GM23248 (cell line): ENCODE results near the gene ZNF554. TPM values are rescaled to one million over a fixed set of nuclear protein-coding genes. Genes with fewer than 3 reads are reported as not detected.
A peak's percentile ranks its signal among the peaks of the same experiment; 100 is the strongest.

ENCODE experiments used
- DNase-seq: peaks from one replicate; pipeline ENCODE4 v3.0.0-alpha.2; 2015
- H2AFZ ChIP-seq: fragments of 200-600 bp; sonication (generic); 2 replicates; pipeline ENCODE4 v1.6.1; 2016; ENCODE audit warnings: antibody characterized with exemption
- H3F3A ChIP-seq: fragments of 200-600 bp; sonication (generic); 2 replicates; pipeline ENCODE4 v1.6.1; 2016; ENCODE audit warnings: mild to moderate bottlenecking, antibody characterized with exemption, mixed run types; ENCODE audit not compliant: insufficient read depth
- H3K27ac ChIP-seq: fragments of 200-600 bp; sonication (generic); 2 replicates; pipeline ENCODE4 v1.5.1; 2016; ENCODE audit warnings: mild to moderate bottlenecking
- H3K27me3 ChIP-seq: fragments of 200-600 bp; sonication (generic); replicated peaks from 2 replicates; pipeline ENCODE4 v1.6.1; 2016; ENCODE audit warnings: mild to moderate bottlenecking; ENCODE audit not compliant: insufficient read depth
- H3K36me3 ChIP-seq: fragments of 200-600 bp; sonication (generic); 2 replicates; pipeline ENCODE4 v1.6.1; 2016; ENCODE audit warnings: low read depth, mild to moderate bottlenecking
- H3K4me1 ChIP-seq: fragments of 200-600 bp; sonication (generic); 2 replicates; pipeline ENCODE4 v1.6.1; 2016; ENCODE audit warnings: mild to moderate bottlenecking; ENCODE audit not compliant: insufficient read depth
- H3K4me2 ChIP-seq: fragments of 200-600 bp; sonication (generic); one replicate; pipeline ENCODE4 v1.6.1; 2016; ENCODE audit warnings: mild to moderate bottlenecking; ENCODE audit not compliant: unreplicated experiment
- H3K4me3 ChIP-seq: fragments of 200-600 bp; sonication (generic); 2 replicates; pipeline ENCODE4 v1.5.1; 2016; ENCODE audit warnings: mild to moderate bottlenecking
- H3K79me2 ChIP-seq: fragments of 200-600 bp; sonication (generic); 2 replicates; pipeline ENCODE4 v1.6.1; 2016; ENCODE audit warnings: mild to moderate bottlenecking; ENCODE audit not compliant: insufficient read depth
- H3K9ac ChIP-seq: fragments of 200-600 bp; sonication (generic); 2 replicates; pipeline ENCODE4 v1.6.1; 2016; ENCODE audit warnings: mild to moderate bottlenecking
- H3K9me2 ChIP-seq: fragments of 200-600 bp; sonication (generic); 2 replicates; pipeline ENCODE4 v1.6.1; 2016; ENCODE audit warnings: mixed run types, mild to moderate bottlenecking, moderate library complexity; ENCODE audit not compliant: insufficient read depth
- H3K9me3 ChIP-seq: fragments of 200-600 bp; sonication (generic); one replicate; pipeline ENCODE4 v1.6.1; 2017; ENCODE audit warnings: low read depth
- H4K20me1 ChIP-seq: fragments of 200-600 bp; sonication (generic); 2 replicates; pipeline ENCODE4 v1.6.0; 2016; ENCODE audit not compliant: insufficient read depth
- EZH2 ChIP-seq: fragments of 200-600 bp; sonication (generic); IDR thresholded peaks from 2 replicates; pipeline ENCODE4 v1.6.1; 2018; ENCODE audit warnings: antibody characterized with exemption, mild to moderate bottlenecking; ENCODE audit not compliant: insufficient read depth, poor library complexity, severe bottlenecking
- EZH2phosphoT487 ChIP-seq: fragments of 200-600 bp; sonication (generic); IDR thresholded peaks from 2 replicates; pipeline ENCODE4 v1.6.1; 2018; ENCODE audit warnings: antibody characterized with exemption, moderate library complexity, mild to moderate bottlenecking, low read depth; ENCODE audit not compliant: insufficient read depth
- WGBS, 2 experiments: methylation state at CpG; one replicate each; pipeline ENCODE4 v1.1.6; 2015 to 2017; ENCODE audit warnings: low lambda C conversion rate in 2 of 2, low coverage in 1 of 2; ENCODE audit errors: missing lambda C conversion rate in 2 of 2; 5-methylcytosine and 5-hydroxymethylcytosine counted together
- in situ Hi-C: fragments of 300-500 bp; cut with MboI; formaldehyde crosslinking; loops from 2 replicates; pipeline ENCODE4 v1.15.0; 2020
- polyA plus RNA-seq: library from polyadenylated mRNA; unstranded; fragments of >200 nt; fragmentation: Nextera tagmentation; extraction: Ambion mirVana; gene quantifications from 2 replicates; pipeline ENCODE4 v1.2.1, GENCODE V29; 2016
- total RNA-seq: library from RNA; depleted of rRNA; stranded (reverse); fragments of >200 nt; shearing (Covaris generic); gene quantifications from 2 replicates; pipeline ENCODE4 v1.2.3, GENCODE V29; 2014

ZNF554 gene
- total and polyA plus RNA-seq, 2 experiments from 2014 or later: 1.4 to 2.9 TPM

DNA sequence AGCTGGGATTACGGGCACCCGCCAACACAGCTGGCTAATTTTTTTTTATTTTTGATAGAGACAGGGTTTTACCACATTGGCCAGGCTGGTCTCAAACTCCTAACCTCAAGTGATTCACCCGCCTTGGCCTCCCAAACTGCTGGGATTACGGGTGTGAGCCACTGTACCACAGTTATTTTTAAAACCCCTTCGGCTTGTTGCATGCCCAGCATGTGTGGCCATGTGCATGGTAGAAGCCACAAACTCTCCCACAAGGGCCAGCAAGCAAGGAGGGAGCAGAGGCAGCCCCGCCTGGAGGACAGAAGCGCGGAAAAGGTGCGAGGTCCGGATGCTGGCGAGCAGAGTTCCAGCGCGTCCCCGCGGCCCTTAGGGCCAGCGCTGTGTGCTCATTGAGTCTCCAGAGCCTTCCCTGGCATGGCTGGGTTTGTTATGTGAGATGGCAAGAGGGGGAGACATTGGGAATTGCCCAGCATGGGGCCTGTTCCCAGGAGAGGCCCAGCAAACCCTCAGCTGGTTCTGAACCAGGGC lies 21.4 kb upstream of the ZNF554 start:
- Histone ChIP-seq H2AFZ (no peak overlapping the region), H3K36me3 (no peaks in the 10 kb centered on the region)

GRCh38 chr19:2798733-2799132 lies 20.9 kb upstream of the ZNF554 start:
- Histone ChIP-seq H3K4me3 (no peak overlapping the region), H3K79me2 (no peaks in the 10 kb centered on the region), H4K20me1 (no peaks in the 10 kb centered on the region), H3K9me3 (no peaks in the 10 kb centered on the region), H3K4me1 (no peaks in the 10 kb centered on the region), H3K27me3 (no peaks in the 10 kb centered on the region), H3K36me3 (no peaks in the 10 kb centered on the region), H3K9me2 (no peaks in the 10 kb centered on the region), H3F3A (no peaks in the 10 kb centered on the region), H3K9ac (no peak overlapping the region), H2AFZ (no peak overlapping the region), H3K4me2 (no peak overlapping the region), H3K27ac (0 out of 2 replicates have a peak overlapping the region, but pooled peaks have one; percentile 1)
- in situ Hi-C loops: no loop called here
- TF ChIP-seq EZH2phosphoT487 (no peak), EZH2 (no peak)
- 59 to 64% methylated on average over 7 of the region's 7 CpGs for WGBS, 2 experiments
- DNase-seq: peak; percentile 51

More for the DNA sequence above, 21.4 kb upstream of the ZNF554 start:
- no peak overlapping the region for H3K4me2 ChIP-seq
- H3K9me2 ChIP-seq: no peaks in the 10 kb centered on the region
- no peaks in the 10 kb centered on the region for H3F3A ChIP-seq
- no peak for DNase-seq
- WGBS, 2 experiments: 84 to 91% methylated on average over 6 to 16 of the region's 16 CpGs
- H3K9ac ChIP-seq: no peak overlapping the region
- TF ChIP-seq EZH2phosphoT487: no peak
- TF ChIP-seq EZH2: no peak
- H3K4me1 ChIP-seq: no peaks in the 10 kb centered on the region
- 0 out of 2 replicates have a peak overlapping the region, but pooled peaks have one; percentile 1 for H3K27ac ChIP-seq
- in situ Hi-C loops: no loop called here
- H3K79me2 ChIP-seq: no peaks in the 10 kb centered on the region
- H3K27me3 ChIP-seq: no peaks in the 10 kb centered on the region
- no peak overlapping the region for H3K4me3 ChIP-seq
- H3K9me3 ChIP-seq: no peaks in the 10 kb centered on the region
- H4K20me1 ChIP-seq: no peaks in the 10 kb centered on the region

DNA sequence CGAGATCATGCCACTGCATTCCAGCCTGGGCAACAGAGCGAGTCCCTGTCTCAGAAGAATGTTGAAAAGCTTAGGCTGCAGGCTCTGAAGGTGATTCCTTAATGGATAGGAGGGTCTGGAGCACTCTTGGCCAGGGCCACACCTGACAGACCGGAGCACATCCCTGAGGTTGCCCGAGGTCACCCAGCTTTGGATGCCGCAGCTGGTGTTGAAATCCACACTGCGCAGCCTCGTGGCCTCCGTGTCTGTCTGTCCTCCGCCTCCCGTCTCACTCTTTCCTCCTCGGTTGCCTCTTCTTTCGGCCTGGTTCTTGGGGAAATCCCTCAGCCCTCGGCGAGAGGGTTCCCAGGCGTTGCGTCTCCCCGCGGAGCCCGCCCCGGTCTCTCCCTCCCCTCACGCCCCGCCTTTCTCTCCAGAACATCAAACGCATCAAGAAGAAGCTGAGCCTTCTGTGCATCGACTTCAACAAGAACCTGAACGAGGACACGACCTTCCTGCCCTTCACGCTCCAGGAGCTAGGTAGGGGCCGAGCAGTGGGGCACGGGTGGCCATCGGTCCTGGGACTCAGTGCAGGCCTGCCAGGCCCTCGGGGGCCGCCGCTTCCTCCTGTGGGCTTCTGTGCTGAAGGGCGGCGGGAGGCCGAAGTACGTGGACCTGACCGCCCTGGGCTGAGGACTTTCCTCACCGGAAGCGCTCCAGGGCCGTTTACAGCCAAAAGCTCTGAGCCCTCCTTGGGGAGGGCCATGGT lies 20.2 kb upstream of the ZNF554 start:
- no peak overlapping the region for H2AFZ ChIP-seq
- H3K9ac ChIP-seq: no peak overlapping the region
- H4K20me1 ChIP-seq: no peaks in the 10 kb centered on the region
- no peak overlapping the region for H3K27ac ChIP-seq
- no peaks in the 10 kb centered on the region for H3K27me3 ChIP-seq
- in situ Hi-C loops: no loop called here
- no peaks in the 10 kb centered on the region for H3K4me1 ChIP-seq
- no peak overlapping the region for H3K4me3 ChIP-seq
- no peaks in the 10 kb centered on the region for H3F3A ChIP-seq
- no peak for TF ChIP-seq EZH2
- no peak for TF ChIP-seq EZH2phosphoT487
- 94 to 95% methylated on average over 32 to 41 of the region's 41 CpGs for WGBS, 2 experiments
- no peaks in the 10 kb centered on the region for H3K79me2 ChIP-seq
- no peak overlapping the region for H3K4me2 ChIP-seq
- no peak for DNase-seq
- H3K36me3 ChIP-seq: no peaks in the 10 kb centered on the region
- no peaks in the 10 kb centered on the region for H3K9me2 ChIP-seq
- no peaks in the 10 kb centered on the region for H3K9me3 ChIP-seq

- Histone ChIP-seq H3K9me2 (no peaks in the 10 kb centered on the region), H3K9ac (no peak overlapping the region), H2AFZ (no peak overlapping the region), H3F3A (no peaks in the 10 kb centered on the region), H3K27me3 (no peaks in the 10 kb centered on the region), H3K79me2 (no peaks in the 10 kb centered on the region), H3K9me3 (no peaks in the 10 kb centered on the region), H3K4me3 (no peak overlapping the region), H3K4me1 (no peaks in the 10 kb centered on the region), H3K27ac (no peak overlapping the region), H3K4me2 (no peak overlapping the region), H3K36me3 (no peaks in the 10 kb centered on the region; the same call in 1 of the 2 replicates), H4K20me1 (no peaks in the 10 kb centered on the region)
- no peak for TF ChIP-seq EZH2
- no peak for TF ChIP-seq EZH2phosphoT487
- no peak for DNase-seq
- 92 to 97% methylated on average over 19 to 22 of the region's 22 CpGs for WGBS, 2 experiments
- in situ Hi-C loops: no loop called here
Measured at GRCh38 chr19:2800506-2800905, 19.2 kb upstream of the ZNF554 start.
